ENCODE measurements around the gene CDH11. TPM values are rescaled to one million over a fixed set of nuclear protein-coding genes. Genes with fewer than 3 reads are reported as not detected.

Gene CDH11
- total and polyA plus RNA-seq, 9 of the 15 experiments (the other 6 are each of a cell fraction or from before 2014, with no cell fraction given) = 0.18 TPM; not detected in 8

- Histone ChIP-seq H3K9ac (ENCODE audit: insufficient read depth in 1 of 2, low read depth in 2 of 2, low read length in 2 of 2) (no peak overlapping the region), H4K20me1 (replicated peaks; ENCODE audit: control insufficient read depth, insufficient read depth, low read length) (no peaks in the 10 kb centered on the region), H3K9me1 (ENCODE audit: control insufficient read depth, insufficient read depth, low read length) (no peaks in the 10 kb centered on the region), H3K79me2 (ENCODE audit: control insufficient read depth, insufficient read depth, low read length) (no peaks in the 10 kb centered on the region), H3K4me2 (ENCODE audit: insufficient read depth, low read length) (no peak overlapping the region), H3K27ac (ENCODE audit: extremely low read depth, low read depth, low read length) (no peak overlapping the region), H3K36me3 (ENCODE audit: control insufficient read depth, insufficient read depth, low read length) (no peaks in the 10 kb centered on the region), H3K4me1 (replicated peaks in 1 of 2; ENCODE audit: control insufficient read depth in 2 of 2, insufficient read depth in 2 of 2, low read length in 2 of 2) (no peaks in the 10 kb centered on the region), H2AFZ (ENCODE audit: low read depth, low read length) (no peak overlapping the region), H3K9me3 (replicated peaks; ENCODE audit: control insufficient read depth, insufficient read depth, low read depth, low read length) (no peaks in the 10 kb centered on the region), H3K4me3 (no peak overlapping the region), H3K27me3 (ENCODE audit: control insufficient read depth in 2 of 2, insufficient read depth in 2 of 2, low read length in 2 of 2) (no peaks in the 10 kb centered on the region)
- no peak for FAIRE-seq
- intact Hi-C loops (cut with micrococcal nuclease) = no loop called here
- in situ Hi-C loops (cut with MboI) = no loop called here
- 1% methylated on average over 6 of the region's 6 CpGs for WGBS (ENCODE audit: insufficient coverage, low coverage, missing lambda C conversion rate)
- ATAC-seq = no peak
- CTCF ChIA-PET (ENCODE audit: low intra/inter-chr PET ratio) = no interaction called here
- POLR2A ChIA-PET = no interaction called here
- no peak for DNase-seq (ENCODE audit: extremely low read depth in 1 of 4, low spot score in 3 of 4)
- BruUV-seq (replicated peaks) = no TSS peak
- TF ChIP-seq ZBTB5 (IDR thresholded peaks at IDR 0.05) (no peak), CEBPB (tag; IDR thresholded peaks at IDR 0.05) (no peak), BHLHE40 (IDR thresholded peaks at IDR 0.05; ENCODE audit: low read length) (no peak), ATF6 (CRISPR knock-in tag; IDR thresholded peaks at IDR 0.05) (no peak), ZNF124 (CRISPR knock-in tag; IDR thresholded peaks at IDR 0.05) (no peak), RREB1 (CRISPR knock-in tag; IDR thresholded peaks at IDR 0.05) (no peak), KLF6 (CRISPR knock-in tag; IDR thresholded peaks at IDR 0.05; ENCODE audit: borderline replicate concordance) (no peak), MAFG (tag; conservative IDR thresholded peaks at IDR 0.05) (no peak), ZNF217 (CRISPR knock-in tag; IDR thresholded peaks at IDR 0.05) (no peak), SNIP1 (IDR thresholded peaks at IDR 0.05; ENCODE audit: low read depth) (no peak)
Observed at GRCh38 chr16:64910356-64910755, 211.5 kb downstream of the CDH11 start.

Measured in K562 (cell line).